OCI-M2 (cell line): ENCODE results near the gene BRIX1.

Experiments
- DNase-seq: peaks from one replicate; lab custom pipeline; 2025; ENCODE audit not compliant: unreplicated experiment; lab: John Stamatoyannopoulos, UW

The BRIX1 gene, protein sequence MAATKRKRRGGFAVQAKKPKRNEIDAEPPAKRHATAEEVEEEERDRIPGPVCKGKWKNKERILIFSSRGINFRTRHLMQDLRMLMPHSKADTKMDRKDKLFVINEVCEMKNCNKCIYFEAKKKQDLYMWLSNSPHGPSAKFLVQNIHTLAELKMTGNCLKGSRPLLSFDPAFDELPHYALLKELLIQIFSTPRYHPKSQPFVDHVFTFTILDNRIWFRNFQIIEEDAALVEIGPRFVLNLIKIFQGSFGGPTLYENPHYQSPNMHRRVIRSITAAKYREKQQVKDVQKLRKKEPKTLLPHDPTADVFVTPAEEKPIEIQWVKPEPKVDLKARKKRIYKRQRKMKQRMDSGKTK

DNA sequence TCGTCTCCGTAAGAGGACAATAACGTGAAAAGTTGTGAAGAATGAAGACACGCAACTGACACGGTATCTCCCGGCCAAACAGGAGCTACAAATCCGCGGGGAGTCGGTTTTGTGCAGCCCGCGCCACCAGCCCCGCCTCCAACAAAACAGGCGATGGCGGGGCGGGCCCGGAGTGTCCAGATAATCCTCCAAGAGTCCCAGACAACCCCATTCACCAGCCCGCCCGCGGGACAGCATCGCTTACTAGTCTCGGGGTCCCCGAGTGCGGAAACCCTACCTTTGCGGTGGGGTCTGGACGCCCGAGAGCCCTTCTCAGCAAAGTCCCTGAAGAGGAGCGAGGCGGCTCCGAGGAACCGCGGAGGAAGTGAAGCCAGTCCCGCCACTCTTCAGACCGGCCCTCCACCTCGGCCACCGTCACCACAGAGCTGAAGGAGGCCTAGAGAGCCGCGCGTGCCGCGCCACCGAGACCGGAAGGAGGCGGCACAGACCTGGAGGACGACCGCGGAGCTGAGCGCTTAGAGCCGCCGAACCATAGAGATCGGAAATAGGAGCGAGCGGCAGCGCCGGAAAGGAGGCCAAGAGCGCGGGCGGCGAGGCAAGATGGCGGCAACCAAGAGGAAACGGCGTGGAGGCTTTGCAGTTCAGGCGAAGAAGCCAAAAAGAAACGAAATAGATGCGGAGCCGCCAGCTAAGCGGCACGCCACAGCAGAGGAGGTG, at the start of gene BRIX1, which contains the start of gene RAD1:
TSS of gene BRIX1 (plus strand) at position 573 of the 717 bp plus-strand sequence. CDS start at position 601, 28 bp downstream.
TSS of gene RAD1 (minus strand) at position 366 of the 717 bp plus-strand sequence. CDS start 612 bp downstream, outside the sequence.
- DNase-seq, result peak; percentile 24

DNA sequence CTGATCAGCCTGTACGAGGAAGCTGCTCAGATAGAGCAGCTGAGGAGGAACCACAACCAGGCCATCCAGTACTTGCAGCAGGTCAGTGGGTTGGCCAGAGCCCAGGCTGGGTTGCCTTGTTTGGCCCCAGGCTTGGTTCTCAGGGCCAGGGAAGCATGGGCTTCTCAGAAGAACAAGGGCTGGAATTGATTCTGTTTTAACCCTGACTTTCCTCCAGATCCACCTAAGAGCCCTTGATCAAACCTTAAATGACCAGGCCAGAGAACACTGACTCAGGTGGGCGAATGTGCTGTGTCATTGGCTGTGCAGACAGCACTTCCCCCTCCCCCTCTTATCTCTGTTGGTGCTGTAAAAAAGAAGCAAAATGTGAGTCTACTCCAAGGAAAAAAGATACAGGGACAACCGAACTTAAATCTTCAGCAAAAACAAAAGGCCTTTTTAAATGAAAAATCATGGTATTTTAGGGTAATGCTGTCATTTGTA, 48.5 kb upstream of the BRIX1 start:
- DNase-seq, result no peak

DNA sequence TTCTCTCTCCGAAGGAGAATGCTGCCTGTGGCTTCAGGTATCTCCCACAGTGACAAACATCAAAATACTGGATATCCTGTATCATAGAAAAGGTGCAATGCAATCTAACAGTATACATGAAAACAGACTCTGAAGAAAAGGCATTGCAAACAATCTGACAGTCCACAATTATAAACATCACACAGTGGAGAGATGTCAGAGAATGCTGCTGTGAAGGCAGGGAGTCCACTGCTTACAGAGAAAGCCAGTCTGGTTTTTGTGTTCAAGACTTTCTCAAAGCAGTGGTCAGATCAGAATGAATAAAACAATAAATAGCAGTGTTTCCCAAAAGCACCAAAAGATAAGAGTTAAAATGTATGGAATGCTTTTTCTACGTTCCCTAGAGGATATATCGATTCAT, 47.9 kb upstream of the BRIX1 start:
- DNase-seq, result no peak

DNA sequence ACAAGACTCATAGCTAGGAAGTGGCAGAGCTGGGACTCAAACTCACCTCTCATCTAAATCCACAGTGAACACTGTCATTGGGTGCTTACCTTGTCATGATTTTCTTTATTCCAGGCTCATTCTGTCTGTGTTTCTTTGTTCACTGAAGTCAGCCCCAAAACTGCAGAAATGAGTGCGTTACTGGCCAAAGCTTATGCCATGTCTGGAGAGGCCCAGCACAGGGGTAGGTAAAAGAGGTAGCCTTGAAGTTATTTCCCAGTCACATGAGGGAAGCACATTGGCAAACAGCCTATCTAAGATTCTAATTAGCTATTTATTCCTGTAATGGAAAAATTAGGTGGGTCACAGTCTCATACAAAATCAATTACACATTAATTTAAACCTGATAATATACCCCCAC, 46.7 kb upstream of the BRIX1 start:
- DNase-seq, result no peak

DNA sequence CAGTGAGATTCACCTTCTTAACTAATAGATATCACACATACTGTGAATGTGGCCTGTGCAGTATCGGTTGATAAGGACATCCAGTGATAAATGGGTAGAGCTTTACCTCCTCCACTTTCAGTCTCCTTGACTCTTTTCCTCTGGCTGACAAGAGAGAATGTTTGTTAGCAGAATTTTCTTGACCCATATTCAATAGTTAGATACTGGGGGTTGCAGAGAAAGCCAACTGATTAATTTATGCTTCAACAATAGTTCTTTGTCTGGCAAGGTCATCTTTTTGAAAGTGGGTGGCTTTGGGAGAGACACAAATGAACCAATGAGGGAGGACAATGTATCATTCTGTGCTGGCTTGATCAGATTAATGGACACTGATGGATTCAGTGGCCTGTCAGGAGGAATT, 46.3 kb upstream of the BRIX1 start:
- DNase-seq, result no peak

DNA sequence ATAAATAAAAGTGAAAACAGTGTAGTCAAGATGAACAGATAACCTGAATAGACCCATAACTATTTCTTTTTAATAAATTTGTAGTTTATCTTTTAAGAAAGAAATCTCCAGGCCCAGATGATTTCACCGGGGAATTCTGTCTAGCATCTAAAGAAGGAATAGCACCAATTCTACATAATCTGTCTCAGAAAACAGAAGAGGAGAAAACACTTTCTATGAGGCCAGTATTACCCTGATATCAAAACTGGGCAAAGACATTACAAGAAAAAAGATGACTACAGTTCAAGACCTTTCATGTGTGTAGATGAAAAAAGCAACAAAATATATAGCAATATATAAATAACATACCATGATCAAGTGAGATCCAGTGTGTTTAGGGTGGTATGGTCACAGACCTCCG, 45.1 kb upstream of the BRIX1 start:
- no peak for DNase-seq

DNA sequence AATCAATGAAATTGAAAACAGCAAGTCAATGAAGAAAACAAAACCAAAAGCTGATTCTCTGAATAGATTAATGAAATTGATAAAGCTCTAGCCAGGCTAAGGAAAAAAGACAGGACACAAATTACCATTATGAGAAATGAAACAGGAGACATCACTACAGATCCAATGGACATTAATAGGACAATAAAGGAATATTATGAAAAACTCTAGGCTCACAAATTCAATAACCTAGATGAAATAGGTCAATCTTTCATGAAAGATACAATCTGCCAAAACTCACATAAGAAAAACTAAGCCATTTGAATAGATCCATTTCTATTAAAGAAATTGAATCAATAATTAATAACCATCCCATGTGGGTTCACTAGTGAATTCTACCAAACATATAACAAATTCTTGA, 39.2 kb upstream of the BRIX1 start:
- DNase-seq, result no peak

DNA sequence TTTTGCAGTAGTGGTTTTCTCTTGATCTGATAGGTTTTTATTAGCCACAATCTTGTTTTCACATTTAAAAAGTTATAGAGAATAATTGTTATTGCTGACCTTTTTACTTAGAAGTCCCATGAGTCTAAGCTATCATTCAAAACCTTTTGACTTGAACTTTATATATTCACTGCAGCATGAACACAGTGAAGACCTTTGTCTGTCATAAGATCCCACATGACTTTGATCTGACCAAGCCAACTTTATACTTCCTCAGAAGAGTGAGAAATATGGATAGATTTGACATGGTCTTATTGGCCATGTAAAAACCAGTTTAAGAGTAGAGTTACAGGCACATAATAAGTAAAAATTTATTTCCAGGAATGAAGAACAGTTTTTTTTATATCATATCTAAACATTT, 34.3 kb upstream of the BRIX1 start:
- DNase-seq, result no peak

DNA sequence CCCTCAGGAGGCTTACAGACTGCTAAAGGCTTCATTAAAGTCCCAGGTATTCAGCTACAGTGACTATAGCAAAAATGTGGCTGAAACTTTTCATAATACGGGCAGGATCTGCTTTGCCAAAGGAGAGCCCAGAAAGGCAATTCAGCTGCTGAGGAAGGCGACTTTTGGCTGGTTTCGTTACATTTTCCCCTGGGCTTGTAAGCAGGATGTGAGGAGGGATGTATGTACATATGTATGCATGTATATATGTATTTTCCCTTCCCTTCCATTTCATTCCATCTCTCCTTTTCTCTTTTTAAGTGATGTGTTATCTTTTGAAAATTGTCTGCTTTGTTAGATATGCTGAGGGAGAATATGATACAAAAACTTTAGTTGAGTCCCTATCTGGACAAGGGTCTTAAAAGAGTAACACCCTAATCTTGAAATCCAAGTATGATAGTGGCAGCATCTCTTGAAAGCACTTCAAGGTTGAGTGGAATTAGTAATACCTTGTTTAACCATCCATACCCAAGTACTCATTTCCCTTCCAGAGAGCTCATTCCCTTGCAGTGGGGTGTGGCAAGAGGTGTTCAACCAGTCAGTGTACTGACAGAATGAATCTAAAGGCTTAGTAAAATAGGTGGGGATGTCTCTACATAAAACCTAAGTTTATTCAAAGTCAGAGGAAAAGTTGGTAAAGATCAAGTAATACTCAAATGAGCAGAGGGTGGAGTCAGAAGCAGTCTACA, 29.0 kb upstream of the BRIX1 start:
- no peak for DNase-seq

DNA sequence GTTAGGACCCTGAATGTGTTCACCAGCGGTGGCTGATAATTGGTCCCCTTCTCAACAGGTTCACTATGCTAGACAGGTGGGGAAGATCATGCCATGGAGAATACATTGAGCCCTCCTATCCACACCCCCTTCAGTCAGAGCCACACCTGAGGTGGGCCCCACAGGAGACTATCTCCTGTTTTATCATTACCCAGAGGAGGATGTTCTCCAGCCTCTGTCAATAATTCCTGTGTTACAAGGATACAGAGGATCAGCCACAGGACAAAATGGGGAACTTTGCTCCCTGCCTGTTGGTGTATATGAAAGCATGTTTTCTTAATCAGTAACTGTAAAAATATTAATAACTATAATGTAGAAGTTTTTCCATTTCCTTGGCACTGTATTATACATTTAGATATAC, 26.1 kb upstream of the BRIX1 start:
- no peak for DNase-seq

DNA sequence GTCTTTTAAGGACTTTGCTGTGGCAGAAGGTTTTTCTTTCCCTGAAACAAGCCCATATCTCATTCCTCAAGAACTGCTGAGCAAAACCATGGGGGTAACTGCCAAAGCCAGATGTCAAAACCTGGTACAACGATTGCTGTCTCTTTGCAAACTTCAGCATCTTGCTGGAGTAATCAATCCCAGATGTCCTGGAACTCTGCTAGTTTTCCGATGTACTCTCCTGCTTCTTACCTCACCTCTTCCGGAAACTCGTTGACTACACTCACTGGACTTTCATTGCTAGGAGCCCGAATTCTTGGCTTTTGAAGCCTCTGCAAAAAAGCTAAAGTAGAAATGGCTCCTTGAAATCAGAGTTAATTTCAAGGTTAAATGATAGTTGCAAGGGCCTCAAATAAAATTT, 23.5 kb upstream of the BRIX1 start:
- no peak for DNase-seq

DNA sequence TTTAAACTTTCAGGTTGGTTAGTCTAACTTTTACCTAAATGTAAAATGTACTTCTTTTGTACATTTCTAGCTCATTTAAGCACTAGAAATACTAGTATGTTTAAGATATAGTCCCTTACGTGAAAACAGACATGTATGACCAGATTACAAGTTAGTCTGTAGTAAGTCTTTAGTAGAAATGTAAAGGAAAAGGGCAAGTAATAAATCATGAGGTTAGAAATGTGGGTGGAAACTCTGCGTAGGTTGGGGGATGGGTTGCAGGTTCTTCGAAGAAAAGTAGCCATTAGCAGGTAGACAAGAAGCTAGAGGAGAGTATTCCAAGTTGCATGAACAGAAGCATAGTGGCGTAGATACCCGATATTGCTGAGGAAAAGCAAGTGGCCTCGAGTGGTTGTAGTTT, 23.1 kb upstream of the BRIX1 start:
- no peak for DNase-seq

DNA sequence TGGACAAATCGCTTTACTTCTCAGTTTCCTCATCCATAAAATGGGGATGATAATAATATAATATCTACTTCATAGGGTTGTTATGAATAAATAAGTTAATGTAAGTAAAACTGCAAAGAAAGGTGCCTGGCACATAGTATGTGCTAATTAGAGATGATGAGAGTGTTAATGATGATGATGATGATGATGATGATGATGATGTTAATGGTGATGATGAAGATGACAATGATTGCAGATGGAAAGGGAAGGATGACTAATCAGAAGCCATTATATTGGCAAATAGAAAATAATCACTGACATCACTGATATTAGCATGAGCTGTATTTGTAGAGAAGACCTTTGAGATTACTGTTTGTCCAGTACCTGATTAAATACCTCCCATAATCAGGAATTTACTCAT, 20.8 kb upstream of the BRIX1 start:
- no peak for DNase-seq

DNA sequence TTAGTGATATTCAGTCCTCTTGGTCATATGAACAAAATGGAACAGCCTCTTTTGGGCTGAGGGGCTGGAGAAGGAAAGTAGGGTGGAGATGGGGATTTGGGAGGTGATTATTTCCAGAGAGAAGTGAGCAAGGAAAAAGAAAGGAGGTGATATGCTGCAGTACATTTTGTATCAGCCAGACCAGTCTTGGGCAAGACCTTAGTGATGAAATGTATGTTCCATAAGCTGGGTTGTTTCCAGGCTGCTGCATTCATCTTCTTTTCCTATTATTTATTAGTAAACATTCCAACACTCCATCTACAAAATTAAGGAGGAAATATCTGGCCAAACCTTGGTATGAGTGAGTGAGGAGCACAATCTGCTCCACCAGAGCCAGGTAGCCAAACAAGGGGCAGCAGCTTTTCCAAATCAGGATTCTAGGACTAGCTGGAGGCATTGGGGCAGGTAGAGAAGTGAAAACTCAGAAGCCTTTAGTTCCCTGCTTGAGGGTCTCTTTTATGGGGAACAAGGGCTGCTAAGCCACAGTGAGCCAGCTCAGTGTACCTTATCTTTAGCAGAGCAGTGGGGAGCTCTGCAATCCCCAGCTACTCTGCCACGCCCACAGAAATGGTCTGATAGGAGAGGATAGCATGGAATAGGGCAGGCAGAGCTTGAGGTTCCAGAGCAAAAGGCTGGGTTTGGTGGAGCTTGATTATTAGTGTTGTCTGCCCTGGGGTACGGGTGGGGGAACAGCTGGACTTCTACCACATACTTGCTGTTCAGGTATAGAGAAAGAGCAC, 19.7 kb upstream of the BRIX1 start:
- no peak for DNase-seq

DNA sequence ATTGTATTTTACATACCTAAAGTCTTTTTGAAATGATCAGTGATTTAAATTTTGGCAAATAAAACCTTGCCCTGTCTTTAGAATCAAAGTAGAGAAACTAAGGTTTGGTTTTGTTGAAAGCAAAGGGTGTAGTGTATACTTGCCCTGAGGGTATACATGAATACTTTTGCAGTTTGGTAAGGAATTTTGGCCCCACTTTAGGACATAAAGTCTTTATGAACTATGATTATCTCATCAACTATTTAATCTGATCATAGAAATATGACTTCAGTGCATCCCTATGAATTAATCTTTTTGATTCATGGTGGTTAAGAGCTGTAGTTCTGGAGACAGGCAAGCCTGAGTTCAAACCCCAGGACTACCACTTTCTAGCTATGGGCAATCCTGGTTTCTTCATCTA, 17.9 kb upstream of the BRIX1 start:
- no peak for DNase-seq

DNA sequence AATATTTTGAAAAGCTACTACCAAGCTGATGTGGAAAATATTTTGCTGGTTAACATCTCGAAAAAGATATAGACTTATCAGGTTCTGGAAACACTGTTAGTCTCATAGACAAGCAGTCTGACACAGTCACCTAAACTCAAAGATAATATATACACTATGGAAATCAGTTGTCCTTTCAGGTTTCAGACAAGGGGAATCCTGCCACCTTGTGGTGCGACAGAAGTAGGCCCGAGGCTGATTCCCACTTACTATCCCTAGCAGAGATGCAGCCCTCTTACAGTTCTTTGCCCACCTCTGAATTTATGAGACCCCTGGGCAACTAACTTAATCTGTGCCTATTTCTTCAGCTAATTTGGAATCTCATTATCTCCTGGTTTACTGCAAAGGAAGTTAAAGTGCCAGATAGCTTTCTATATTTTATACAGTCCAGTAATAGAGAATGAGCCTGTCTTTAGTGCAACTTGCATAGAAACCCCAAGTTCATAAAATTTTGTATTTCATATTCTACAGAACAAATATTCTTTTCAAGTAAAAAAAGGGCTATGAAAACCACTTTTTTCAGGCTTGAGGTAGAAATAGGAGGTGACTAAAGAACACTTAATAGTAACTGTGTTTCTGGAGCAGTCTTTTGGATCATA, 17.1 kb upstream of the BRIX1 start:
- peak; percentile 1 for DNase-seq

DNA sequence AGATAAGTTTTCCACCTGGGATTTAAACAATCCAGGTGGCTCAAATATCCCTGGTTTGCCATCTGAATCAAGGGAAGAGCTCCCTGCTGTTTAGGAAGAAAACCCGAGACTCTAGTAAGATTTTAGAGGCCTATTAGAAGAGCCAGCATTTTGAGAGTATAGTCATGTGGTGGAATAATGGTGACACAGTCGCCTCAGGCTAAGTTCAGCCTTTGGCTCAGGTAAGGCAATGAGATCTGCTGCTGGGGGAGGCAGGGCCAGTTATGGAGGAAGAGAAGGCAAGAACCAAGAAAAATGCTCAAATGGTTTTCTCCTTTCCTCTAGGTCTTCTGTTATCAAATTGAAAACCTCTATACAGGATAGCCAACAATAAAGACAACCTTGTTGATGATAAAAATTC, 16.4 kb upstream of the BRIX1 start:
- no peak for DNase-seq

DNA sequence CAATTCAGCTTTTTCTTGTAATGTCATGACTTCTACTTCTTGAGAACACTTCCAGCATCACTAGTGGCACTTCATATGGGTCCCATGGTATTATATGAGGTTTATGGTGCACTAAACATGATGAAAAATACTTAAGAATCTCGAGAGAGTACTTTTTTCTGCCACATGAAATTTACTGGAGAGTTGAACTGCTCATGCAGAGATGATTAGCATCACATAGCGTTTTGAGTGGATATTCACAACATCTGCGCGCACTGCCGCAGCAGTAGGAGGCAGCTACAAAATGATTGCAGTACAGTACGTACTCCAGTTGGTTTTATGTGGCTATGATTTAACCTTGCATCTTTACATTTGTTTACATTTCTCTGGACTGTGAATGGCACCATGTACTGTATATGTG, 14.9 kb upstream of the BRIX1 start:
- no peak for DNase-seq

DNA sequence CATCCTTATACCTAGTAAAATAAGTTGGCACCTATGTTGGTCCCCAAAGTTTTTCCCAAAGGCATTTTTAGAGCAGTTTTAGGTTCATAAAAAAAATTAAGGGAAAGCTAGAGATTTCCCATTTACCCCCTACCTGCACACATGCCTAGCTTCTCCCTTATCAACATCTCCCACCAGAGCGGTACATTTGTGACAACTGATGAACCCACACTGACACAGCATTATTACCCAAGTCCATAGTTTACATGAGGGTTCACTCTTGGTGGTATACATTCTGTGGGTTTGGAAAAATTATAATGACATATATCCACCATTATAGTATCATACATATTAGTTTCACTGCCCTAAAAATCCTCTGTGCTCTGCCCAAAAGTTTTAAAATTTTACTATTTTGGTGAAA, 12.3 kb upstream of the BRIX1 start:
- DNase-seq, result no peak

DNA sequence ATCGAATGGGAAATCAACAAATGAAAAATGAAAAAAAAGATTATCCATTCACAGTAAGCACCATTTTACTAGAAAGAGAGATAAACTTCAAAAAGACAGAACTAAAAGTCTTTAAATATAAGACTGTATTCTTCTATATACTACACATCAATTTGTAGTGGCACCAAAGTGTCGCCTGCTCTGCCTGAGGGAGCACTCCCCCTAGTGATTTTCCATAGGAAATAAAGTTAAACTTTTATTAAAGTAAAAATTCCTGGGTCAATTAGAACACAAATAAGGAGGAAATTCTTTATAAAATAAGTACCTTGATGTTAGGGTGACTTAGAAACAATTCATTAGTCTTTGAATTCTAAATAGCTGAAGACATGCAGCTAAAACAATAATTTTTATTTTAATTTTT, 9.9 kb upstream of the BRIX1 start:
- DNase-seq, result no peak

DNA sequence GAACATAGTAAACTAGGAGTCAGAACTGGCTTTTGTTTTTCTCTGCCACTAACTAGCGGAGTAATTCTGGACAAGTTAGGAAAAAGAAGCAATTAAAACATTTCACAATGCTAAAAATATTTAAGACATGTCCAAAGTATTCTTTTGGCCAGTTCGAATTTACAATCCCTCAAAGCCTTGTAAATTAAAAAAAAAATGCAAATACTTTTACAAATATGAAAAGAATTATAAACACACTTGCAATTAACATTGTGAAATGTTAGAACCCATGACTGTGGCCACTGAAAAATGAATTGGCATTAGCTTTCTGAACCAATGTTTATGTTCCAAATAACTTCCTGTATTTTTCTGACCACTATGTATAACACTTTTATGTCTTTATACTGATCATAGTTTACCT, 2.4 kb upstream of the BRIX1 start:
- no peak for DNase-seq
